GM08714 (cell line): ENCODE data around the gene CAGE1.
A peak's percentile ranks its signal among the peaks of the same experiment; 100 is the strongest.
"Not testable (repeated sequence)": the region's sequence is repeated elsewhere in the genome, so short reads cannot be mapped to it uniquely, and the experiment has no call there.

Experiments
- H3K4me3 ChIP-seq: fragments of 200-500 bp; sonication (Bioruptor generic); 2 replicates; pipeline ENCODE4 v1.5.1; 2014; ENCODE audit warnings: mild to moderate bottlenecking, low read length, inconsistent platforms
- ZNF274 ChIP-seq: IDR thresholded peaks from 2 replicates; pipeline ENCODE4 v1.6.1; 2012; ENCODE audit warnings: mild to moderate bottlenecking, low read depth, low read length

Gene CAGE1

DNA sequence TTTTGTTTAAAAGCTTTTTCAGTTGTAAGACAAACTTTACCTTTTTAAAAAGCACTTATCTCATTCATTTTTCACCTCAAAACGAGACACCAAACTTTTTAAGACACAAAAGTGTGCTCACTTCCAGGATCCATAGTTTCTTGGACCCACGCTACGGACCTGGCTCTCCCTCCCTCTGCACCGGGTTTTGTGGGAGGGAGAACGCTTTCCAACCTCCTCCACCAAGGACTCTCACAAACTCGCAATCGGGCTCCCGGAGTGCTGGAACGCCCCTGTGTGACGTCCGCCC is 436 bp downstream of the CAGE1 start:
- TF ChIP-seq ZNF274: no peak
- H3K4me3 ChIP-seq: peak overlapping the region; percentile 89

DNA sequence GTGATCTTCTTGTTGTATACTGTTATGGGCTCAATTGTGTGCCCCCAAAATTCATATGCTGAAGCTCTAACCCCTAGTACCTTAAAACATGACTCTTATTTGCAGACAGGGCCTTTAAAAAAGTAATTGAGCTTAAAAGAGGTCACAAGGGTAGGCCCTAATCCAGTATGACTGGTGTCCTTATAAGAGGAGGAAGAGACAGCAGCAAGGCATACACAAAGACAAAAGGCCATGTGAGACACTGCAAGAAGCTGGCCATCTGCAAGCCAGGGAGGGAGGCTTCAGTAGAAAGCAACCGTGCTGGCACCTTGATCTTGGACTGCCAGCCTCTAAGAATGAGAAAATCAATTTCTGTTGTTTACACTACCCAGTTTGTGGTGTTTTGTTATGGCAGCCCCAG is 8.4 kb downstream of the CAGE1 start:
- H3K4me3 ChIP-seq: no peak overlapping the region

DNA sequence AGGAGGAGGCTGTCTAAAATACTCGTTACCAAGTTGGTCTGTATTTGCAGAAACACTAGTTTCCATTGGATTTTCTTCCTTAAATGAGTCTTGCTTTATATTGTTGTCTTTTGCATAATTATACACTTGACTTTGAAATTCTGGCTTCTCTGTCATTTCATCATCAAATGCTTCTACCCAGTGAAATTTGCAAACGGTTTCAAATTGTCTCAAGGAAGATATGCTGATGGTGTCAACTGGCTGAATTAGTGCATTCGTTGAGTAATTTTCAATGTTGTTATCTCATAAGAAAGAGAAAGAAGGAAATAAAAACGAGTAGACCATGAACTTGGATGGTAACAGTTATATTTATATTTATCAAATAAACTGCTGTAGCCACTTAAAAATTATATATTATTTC is 10.8 kb downstream of the CAGE1 start:
- H3K4me3 ChIP-seq: no peak overlapping the region
- TF ChIP-seq ZNF274: no peak

More for the DNA sequence above, 8.4 kb downstream of the CAGE1 start:
- no peak for TF ChIP-seq ZNF274

DNA sequence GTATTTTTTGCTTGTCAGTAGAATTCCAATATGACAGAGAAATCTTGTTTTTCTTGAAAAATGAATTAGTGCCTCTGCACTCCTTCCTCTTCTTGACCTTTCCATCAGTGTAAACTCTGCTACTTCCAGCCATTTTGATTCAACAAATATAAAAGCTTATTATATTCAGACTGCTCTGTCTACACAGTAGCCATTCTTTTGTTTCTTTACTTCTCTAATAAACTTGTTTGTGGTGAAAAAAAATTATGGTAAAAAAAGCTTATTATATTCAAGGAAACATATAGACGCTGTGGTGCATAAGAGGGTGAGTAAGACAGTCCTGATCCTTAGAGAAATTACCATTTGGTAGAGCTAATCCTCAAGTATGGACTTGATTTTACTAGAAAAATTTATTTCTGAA is 11.6 kb downstream of the CAGE1 start:
- no peak overlapping the region for H3K4me3 ChIP-seq
- no peak for TF ChIP-seq ZNF274

DNA sequence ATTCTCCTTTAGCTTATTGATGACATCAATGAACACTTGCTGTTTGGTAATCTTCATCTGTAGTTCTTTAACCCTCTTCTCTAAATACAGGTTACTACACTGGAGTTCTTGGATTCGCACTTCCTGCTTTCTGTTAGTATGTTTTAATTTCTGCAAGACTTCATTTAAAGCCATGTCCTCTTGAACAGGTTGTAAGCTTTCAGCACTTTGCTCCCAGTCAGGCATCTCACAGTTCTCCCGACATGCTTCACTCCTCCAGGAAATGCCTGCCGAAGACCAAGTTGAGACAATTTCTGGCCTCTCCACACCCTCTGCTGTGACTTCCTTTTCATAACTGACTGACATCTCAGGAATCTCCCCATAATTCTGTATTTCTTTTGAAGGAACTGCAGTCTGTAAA is 15.8 kb downstream of the CAGE1 start:
- no peak overlapping the region for H3K4me3 ChIP-seq
- TF ChIP-seq ZNF274: no peak

DNA sequence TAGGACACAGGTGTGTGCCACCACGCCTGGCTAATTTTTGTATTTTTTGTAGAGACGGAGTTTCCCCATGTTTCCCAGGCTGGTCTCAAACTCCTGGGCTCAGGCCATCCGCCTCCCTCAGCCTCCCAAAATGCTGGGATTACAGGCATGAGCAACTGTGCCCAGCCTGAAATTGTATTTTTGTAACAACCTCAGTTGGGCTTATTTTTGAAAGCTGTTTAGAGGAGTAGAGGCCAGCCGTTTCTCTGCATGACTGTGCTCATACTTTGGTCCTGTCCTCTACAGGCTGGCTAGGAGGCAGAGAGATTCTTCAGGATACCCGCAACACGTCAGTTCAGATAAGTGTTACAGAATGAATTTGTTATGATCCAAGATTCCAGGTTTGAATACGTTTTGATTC is 22.1 kb downstream of the CAGE1 start:
- no peak overlapping the region for H3K4me3 ChIP-seq
- TF ChIP-seq ZNF274: no peak

DNA sequence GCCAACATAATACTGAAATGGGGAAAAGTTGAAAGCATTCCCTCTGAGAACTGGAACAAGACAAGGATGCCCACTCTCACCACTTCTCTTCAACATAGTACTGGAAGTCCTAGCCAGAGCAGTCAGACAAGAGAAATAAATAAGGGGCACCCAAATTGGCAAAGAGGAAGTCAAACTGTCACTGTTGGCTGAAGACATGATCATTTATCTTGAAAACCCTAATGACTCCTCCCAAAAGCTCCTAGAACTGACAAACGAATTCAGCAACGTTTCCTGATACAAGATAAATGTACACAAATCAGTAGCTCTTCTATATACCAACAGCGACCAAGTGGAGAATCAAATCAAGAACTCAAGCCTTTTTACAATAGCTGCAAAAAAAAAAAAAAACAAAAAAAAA is 37.6 kb downstream of the CAGE1 start:
- H3K4me3 ChIP-seq: not testable (repeated sequence)

DNA sequence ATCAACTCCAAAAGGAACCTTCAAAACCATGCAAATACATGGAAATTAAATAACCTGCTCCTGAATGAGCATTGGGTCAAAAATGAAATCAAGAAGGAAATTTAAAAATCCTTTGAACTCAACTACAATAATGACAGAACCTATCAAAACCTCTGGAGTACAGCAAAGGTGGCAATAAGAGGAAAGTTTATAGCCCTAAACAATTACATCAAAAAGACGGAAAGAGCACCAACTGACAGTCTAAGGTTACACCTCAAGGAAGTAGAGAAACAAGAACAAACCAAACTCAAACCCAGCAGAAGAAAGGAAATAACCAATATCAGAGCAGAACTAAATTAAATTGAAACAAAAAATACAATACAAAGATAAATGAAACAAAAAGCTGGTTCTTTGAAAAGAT is 39.0 kb downstream of the CAGE1 start:
- H3K4me3 ChIP-seq: not testable (repeated sequence)

DNA sequence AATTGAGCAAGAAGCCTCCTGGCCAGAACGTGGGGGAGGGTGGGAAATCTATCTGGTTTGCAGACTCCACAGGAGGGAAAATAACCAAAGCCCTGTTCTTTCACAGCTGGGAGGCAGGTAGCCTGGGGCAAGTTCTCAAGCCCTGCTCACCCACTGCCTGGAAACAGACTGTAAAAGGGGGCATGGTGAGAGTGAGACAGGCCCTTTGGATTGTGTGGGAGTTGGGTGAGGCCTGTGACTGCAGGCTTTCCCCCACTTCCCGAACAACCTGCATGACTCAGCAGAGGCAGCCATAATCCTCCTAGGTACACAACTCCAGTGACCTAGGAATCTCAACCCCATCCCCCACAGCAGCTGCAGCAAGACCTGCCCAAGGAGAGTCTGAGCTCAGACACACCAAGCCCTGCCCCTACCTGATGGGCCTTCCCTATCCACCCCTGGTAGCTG is 42.0 kb downstream of the CAGE1 start:
- not testable (repeated sequence) for H3K4me3 ChIP-seq

DNA sequence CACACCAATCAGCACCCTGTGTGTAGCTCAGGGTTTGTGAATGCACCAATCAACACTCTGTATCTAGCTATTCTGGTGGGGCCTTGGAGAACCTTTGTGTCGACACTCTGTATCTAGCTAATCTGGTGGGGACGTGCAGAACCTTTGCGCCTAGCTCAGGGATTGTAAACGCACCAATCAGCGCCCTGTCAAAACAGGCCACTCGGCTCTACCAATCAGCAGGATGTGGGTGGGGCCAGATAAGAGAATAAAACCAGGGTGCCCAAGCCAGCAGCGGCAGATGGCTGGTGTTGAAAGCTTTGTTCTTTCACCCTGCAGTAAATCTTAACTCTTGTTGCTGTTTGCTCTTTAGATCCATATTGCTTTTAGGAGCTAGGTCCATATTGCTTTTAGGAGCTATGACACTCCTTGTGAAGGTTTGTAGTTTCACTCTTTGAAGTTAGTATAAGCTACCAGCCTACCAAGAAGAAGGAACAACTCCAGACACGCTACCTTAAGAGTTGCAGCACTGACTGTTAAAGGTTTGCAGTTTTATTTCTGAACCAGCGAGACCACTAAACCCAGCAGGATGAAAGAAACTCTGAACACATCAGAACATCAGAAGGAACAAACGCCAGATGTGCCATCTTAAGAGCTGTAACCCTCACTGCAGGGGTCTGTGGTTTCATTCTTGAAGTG is 44.6 kb downstream of the CAGE1 start:
- H3K4me3 ChIP-seq: not testable (repeated sequence)

DNA sequence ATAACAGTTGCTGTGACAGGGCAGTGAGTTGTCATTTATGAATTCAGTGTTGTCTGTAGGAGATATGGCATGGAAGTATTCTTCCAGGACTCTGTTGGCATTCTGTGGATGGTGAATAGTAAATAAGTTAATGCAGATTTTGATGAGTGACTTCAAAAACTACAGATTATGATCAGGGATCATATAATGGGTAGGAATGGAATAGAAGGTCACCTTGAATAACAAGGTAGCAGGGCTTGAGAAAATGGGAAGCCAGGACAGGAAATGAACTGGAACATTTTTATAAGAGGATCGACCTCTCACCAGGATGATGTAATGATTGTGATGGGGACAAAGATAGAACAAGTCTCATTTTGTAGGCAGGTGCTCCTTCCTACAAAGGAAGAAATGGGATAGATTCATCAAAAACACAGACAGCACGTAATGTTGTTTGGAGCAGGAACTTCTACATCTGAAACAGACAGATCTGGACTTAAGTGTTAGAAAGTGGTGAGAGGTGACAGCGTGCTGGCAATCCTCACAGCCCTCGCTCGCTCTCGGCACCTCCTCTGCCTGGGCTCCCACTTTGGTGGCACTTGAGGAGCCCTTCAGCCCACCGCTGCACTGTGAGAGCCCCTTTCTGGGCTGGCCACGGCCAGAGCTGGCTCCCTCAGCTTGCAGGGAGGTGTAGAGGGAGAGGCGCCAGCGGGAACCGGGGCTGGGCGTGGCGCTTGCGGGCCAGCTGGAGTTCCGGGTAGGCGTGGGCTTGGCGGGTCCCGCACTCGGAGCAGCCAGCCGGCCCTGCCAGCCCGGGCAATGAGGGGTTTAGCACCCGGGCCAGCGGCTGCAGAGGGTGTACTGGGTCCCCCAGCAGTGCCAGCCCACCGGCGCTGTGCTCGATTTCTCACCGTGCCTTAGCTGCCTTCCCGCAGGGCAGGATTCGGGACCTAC is 45.7 kb downstream of the CAGE1 start:
- TF ChIP-seq ZNF274: no peak
- no peak overlapping the region for H3K4me3 ChIP-seq

DNA sequence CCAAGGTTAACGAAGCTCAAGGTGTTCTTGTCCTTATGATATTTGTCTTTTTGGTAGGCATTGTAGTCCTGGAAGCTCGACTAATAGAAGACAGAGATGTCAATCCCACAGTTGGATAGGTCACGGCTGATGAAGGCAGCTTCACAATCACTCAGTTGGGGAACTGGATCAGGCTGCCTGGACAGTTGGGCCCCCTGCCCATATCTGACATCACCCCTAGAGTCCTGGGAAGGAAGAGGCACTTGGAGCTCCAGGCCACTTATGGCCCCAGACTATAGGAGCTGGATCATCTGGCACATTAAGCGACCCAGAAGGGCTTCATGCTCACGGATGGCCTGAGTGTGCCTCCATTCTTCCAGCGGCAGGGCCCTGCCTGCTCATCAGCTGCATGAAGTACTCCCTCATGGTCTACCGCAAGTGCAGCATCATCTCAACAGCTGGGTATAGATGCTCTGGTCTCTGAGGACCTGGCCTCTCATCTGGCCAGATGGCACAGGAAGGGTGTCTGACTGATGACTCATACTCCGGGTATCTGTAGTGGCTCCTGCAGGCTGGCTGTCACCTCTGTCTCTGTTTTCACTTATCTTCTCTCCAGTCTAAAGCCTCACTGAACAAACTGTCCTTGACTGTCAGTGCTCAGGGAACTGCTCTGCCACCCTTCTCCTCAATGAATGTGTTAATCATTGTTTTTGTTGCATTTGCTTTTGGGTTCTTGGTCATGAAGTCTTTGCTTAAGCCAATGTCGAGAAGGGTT is 47.4 kb downstream of the CAGE1 start:
- no peak for TF ChIP-seq ZNF274
- no peak overlapping the region for H3K4me3 ChIP-seq

DNA sequence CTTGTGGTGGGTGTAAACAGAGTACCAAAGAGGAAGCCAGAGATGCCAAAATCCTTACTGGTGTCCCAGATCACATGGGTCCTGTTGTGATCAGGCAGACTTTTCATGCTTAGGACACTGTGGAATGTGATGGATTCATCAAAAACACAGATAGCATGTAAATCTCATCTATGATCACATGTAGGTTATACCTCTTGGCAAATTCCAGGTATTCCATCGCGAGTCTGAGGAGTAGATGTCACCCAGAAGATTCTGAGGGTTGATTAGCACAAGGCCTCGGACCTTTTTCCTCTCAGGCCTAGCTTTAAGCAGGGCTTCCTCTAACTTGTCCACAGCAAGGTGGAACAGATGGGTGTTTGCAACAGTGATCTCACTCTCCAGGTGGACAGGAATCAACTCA is 48.3 kb downstream of the CAGE1 start:
- H3K4me3 ChIP-seq: no peak overlapping the region
- TF ChIP-seq ZNF274: no peak

DNA sequence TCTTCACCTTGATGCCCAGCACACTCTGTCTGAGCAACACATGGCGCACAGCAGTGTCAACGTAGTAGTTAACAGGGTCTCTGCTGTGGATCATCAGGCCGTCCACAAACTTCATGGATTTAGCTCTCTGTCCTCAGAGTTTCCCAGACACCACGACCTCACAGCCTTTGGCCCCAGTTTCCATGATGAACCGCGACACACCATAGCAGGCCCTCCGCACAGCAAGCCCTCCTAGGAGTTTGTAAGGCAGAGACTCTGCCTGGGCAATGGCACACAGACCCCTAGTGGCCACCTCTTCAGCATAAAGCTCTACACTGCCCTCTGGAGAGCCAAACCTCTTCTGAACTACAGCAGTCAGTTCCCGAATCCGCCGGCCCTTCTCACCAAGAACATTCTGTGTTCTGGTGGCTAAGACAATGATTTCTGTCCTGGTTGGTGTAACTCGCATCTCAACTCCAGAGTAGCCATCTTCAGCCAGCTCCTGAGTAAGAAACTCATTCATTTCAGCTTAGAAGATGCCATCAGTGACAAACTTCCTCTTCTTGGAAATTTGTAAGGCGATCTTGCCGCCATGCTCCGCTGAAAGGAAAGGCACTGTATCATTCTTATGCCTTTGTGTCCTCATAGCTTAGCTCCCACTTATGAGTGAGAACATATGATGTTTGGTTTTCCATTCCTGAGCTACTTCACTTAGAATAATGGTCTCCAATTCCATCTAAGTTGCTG is 50.4 kb downstream of the CAGE1 start:
- H3K4me3 ChIP-seq: not testable (repeated sequence)

DNA sequence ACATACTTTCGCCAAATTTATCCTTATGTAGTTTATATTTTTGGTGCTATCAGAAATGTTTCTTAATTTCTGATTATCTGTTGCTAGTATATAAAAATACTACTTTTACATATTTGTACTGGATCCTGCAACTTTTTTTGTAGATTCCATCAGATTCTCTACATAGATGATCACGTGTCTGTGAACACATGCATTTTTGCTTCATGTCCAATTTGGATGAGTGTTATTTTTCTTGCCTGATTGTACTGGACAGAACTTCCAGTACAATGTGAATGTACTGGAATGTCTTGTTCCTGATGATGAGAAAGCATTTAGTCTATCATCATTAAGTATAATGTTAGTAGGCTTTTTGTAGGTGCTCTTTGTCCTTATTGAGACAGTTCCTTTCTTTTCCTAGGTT is 51.5 kb downstream of the CAGE1 start:
- TF ChIP-seq ZNF274: no peak

More for the DNA sequence above, 51.5 kb downstream of the CAGE1 start:
- no peak overlapping the region for H3K4me3 ChIP-seq
